PFSK-1 (cell line): Measurements from ENCODE around the gene SLC6A8. TPM values are rescaled to one million over a fixed set of nuclear protein-coding genes. Genes with fewer than 3 reads are reported as not detected.

ENCODE experiments used
- FOXP2 ChIP-seq: optimal IDR thresholded peaks from 2 replicates; pipeline ENCODE3; 2011; ENCODE audit warnings: borderline replicate concordance, control low read depth, inconsistent platforms; ENCODE audit not compliant: insufficient read depth; ENCODE audit errors: extremely low read length, extremely low read depth
- POLR2AphosphoS5 ChIP-seq: IDR thresholded peaks from 2 replicates; pipeline ENCODE4 v1.6.1; 2012; ENCODE audit warnings: low read depth, mild to moderate bottlenecking, control low read depth, low read length, moderate library complexity
- REST ChIP-seq, 2 experiments: IDR thresholded peaks; 2 replicates each; pipeline versions ENCODE4 v1.6.1 to v1.8.0; 2011 to 2012; ENCODE audit warnings: low read depth in 2 of 2, low read length in 2 of 2, control low read depth in 1 of 2, inconsistent platforms in 1 of 2, mild to moderate bottlenecking in 1 of 2, moderate library complexity in 1 of 2; ENCODE audit not compliant: insufficient read depth in 1 of 2
- SIN3A ChIP-seq: IDR thresholded peaks from 2 replicates; pipeline ENCODE4 v1.6.1; 2012; ENCODE audit warnings: mild to moderate bottlenecking, low read length, moderate library complexity, borderline replicate concordance; ENCODE audit not compliant: insufficient read depth
- TAF1 ChIP-seq: IDR thresholded peaks from 2 replicates; pipeline ENCODE4 v1.6.1; 2012; ENCODE audit warnings: low read length, control low read depth, borderline replicate concordance; ENCODE audit not compliant: insufficient read depth
- polyA plus RNA-seq: library from polyadenylated mRNA; unstranded; fragments of >200 nt; gene quantifications from one replicate; pipeline ENCODE4 v1.2.1, GENCODE V29; 2012; ENCODE audit warnings: low read depth, missing spikeins; ENCODE audit not compliant: insufficient read length

SLC6A8 gene
- 24.7 TPM for polyA plus RNA-seq

DNA sequence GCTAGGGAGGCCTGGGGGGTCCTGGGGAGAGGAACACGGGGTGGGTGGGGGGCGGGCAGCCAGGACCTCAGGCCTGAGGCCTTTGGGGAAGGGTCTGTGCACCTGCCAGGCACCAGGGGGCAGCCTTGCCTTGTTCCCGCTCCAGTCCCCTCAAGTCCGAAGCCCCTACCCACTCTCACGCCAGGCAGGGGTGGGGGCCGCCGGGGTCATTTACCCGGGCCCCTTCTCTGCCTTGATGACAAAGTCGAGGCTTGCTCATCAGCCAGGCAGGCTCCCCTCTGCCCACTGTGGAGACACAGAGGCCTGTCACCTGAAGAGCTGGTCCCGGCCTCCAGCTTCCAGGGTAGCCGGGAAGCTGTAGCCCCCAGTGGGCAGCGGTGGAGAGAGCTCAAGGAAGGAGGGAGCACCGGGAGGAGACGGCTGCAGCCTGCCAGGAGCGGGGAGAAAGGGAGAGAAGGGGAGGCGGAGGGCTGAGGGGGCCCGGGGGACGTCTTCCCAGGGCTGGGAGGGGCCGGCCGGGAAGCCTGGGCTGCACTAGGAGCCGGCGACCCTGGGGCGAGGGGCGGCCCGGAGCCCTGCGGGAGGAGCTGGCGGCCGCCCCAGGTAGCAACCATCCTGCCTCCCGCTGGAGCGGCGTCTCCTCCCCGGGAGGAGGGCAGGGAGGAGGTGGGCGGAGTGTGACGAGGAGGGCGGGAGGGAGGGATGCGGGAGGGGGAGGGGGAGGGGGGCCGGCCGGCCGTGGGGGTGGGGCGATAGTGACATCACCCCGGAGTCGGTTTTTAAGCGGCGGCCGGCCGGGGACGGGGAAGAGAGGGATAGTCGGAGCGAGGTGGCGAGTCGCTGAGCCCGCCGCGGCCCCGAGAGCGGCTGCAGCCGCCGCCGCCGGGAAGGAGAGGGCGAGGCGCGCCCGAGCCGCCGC is at the start of gene SLC6A8:
Gene SLC6A8, plus strand, starts transcription at position 806 of the 919 bp plus-strand sequence. CDS start 649 bp downstream, outside the sequence.
- TF ChIP-seq FOXP2, result no peak
- TF ChIP-seq REST (IDR thresholded peaks at IDR 0.05; ENCODE audit: insufficient read depth in 1 of 2, low read depth in 2 of 2, low read length in 2 of 2), result no peak
- peak; percentile 33; the same call in 1 of the 2 replicates for TF ChIP-seq TAF1
- no peak for TF ChIP-seq SIN3A
- peak; percentile 38; the same call in 1 of the 2 replicates for TF ChIP-seq POLR2AphosphoS5

DNA sequence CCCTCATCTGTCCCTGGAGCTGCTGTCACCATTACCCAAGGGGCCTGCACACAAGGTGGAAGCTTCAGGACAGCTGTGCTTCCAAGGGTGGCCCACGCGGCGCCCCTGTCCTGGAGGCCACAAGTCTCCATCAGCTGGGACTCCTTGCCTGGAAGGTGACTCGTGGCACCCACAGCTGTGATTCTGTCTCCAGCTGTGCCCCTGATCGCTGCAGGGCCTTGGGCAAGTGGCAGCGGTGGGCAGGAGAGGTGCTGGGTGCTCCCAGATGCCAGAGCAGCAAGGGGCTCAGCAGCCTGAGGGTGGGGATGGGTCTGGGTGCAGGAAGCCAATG is 49.7 kb upstream of the SLC6A8 start:
- no peak for TF ChIP-seq TAF1
- no peak for TF ChIP-seq REST (IDR thresholded peaks at IDR 0.05; ENCODE audit: insufficient read depth in 1 of 2, low read depth in 2 of 2, low read length in 2 of 2)
- no peak for TF ChIP-seq SIN3A
- no peak for TF ChIP-seq POLR2AphosphoS5
- no peak for TF ChIP-seq FOXP2

- TF ChIP-seq POLR2AphosphoS5 (no peak), SIN3A (no peak), FOXP2 (no peak)
Measured at GRCh38 chrX:153638436-153639176, 49.1 kb upstream of the SLC6A8 start.

GRCh38 chrX:153639177-153640044 is 48.3 kb upstream of the SLC6A8 start:
- no peak for TF ChIP-seq REST (IDR thresholded peaks at IDR 0.05; ENCODE audit: insufficient read depth in 1 of 2, low read depth in 2 of 2, low read length in 2 of 2)

DNA sequence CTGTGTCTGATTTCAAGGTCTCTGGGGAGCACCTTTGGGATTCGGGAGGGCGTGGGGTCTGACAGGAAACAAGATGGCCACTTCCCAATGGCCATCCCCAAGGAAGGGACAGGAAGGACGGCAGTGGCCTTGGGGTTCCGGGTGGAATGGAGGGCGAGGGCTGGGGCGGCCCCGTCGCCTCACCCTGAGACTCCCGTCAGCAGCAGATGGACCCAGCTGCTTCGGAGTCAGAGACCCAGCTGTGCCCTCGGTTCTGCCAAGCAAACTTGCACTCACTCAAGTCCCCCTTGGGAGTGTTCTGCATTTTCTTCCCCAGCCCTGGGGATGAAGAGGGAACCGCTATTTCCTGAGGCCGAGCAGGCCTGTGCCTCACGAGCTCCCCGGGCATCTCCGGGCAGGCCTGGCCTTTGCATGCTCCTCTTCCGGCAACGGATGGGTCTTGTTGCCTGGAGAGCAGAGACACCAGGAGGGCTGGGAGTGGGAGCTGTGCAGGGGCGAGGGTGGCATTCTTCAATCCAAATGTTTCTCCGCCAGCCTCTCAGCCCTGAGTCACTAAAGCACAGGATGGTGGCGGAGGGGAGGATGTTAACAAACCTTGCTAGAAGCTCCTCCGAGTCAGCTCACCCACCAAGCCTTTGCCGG is 47.6 kb upstream of the SLC6A8 start:
- TF ChIP-seq REST (IDR thresholded peaks at IDR 0.05; ENCODE audit: insufficient read depth in 1 of 2, low read depth in 2 of 2, low read length in 2 of 2), result no peak
- no peak for TF ChIP-seq FOXP2
- TF ChIP-seq POLR2AphosphoS5, result no peak
- no peak for TF ChIP-seq SIN3A
